GM19468 (cell line): ENCODE results near the gene DDX42.
"Not testable (repeated sequence)": the region's sequence is repeated elsewhere in the genome, so short reads cannot be mapped to it uniquely, and the experiment has no call there.

Experiments
- ATAC-seq: cut with Tn5 transposase; IDR thresholded peaks from one replicate; pipeline ENCODE4 v1.9.1; 2021; ENCODE audit warnings: mild to moderate bottlenecking, moderate library complexity, moderate number of reproducible peaks; ENCODE audit not compliant: unreplicated experiment; ENCODE audit errors: extremely low read depth

The DDX42 gene

GRCh38 chr17:63837480-63837879 is 63.5 kb downstream of the DDX42 start:
- ATAC-seq: no peak

GRCh38 chr17:63837962-63838600 is 64.1 kb downstream of the DDX42 start:
- no peak for ATAC-seq

- ATAC-seq: no peak
These were observed 64.7 kb downstream of the DDX42 start for GRCh38 chr17:63838631-63839171.

GRCh38 chr17:63840591-63841349 is 66.8 kb downstream of the DDX42 start:
- ATAC-seq: no peak

GRCh38 chr17:63841350-63842172 is 67.6 kb downstream of the DDX42 start:
- ATAC-seq: no peak

- ATAC-seq: peak; percentile 4
These were observed 68.2 kb downstream of the DDX42 start for GRCh38 chr17:63842173-63842539.

- peak; percentile 65 for ATAC-seq
These were observed 68.8 kb downstream of the DDX42 start, which contains the start of gene SMARCD2 for GRCh38 chr17:63842540-63843386. Gene SMARCD2, minus strand, starts transcription at chr17:63842685. Its CDS starts 11 bp downstream, at chr17:63842674.

- not testable (repeated sequence) for ATAC-seq
These were observed 69.5 kb downstream of the DDX42 start for GRCh38 chr17:63843387-63843888.

- no peak for ATAC-seq
These were observed 70.1 kb downstream of the DDX42 start for GRCh38 chr17:63843910-63844677.

GRCh38 chr17:63845509-63845908 is 71.5 kb downstream of the DDX42 start:
- no peak for ATAC-seq

GRCh38 chr17:63847525-63848249 is 73.7 kb downstream of the DDX42 start:
- ATAC-seq: no peak

- no peak for ATAC-seq
These were observed 75.1 kb downstream of the DDX42 start for GRCh38 chr17:63848834-63849689.

- no peak for ATAC-seq
These were observed 76.4 kb downstream of the DDX42 start for GRCh38 chr17:63850401-63850800.

- ATAC-seq: no peak
These were observed 79.3 kb downstream of the DDX42 start for GRCh38 chr17:63853260-63853659.

GRCh38 chr17:63854709-63855108 is 80.7 kb downstream of the DDX42 start:
- no peak for ATAC-seq

GRCh38 chr17:63855185-63855584 is 81.2 kb downstream of the DDX42 start:
- ATAC-seq: no peak

GRCh38 chr17:63856425-63856824 is 82.5 kb downstream of the DDX42 start:
- not testable (repeated sequence) for ATAC-seq
